Esophagus muscularis mucosa (tissue), 4 donors: Measurements from ENCODE around the gene RPN1. TPM values are rescaled to one million over a fixed set of nuclear protein-coding genes. Genes with fewer than 3 reads are reported as not detected.
"Not testable (repeated sequence)": the region's sequence is repeated elsewhere in the genome, so short reads cannot be mapped to it uniquely, and the experiment has no call there.

Source experiments
- DNase-seq: peaks from one replicate; pipeline ENCODE4 v3.0.0-alpha.2; 2017; ENCODE audit errors: extremely low spot score
- H3K27ac ChIP-seq, 4 donors: fragments of 200-600 bp; sonication (generic); replicated peaks in 1 of 4; 1 replicate in 3 of 4; 2 replicates in 1 of 4; pipeline ENCODE4 v1.5.1; 2016 to 2019; ENCODE audit warnings: mild to moderate bottlenecking in 1 of 4
- H3K27me3 ChIP-seq, 4 donors: fragments of 200-600 bp; sonication (generic); one replicate each; pipeline versions ENCODE4 v1.5.1 to v1.6.0; 2016 to 2019
- H3K36me3 ChIP-seq, 4 donors: fragments of 200-600 bp; sonication (generic); one replicate each; pipeline ENCODE4 v1.5.1; 2016 to 2019
- H3K4me1 ChIP-seq, 4 donors: fragments of 200-600 bp; sonication (generic); one replicate each; pipeline ENCODE4 v1.5.1; 2016 to 2019
- H3K4me3 ChIP-seq, 4 donors: fragments of 200-600 bp; sonication (generic); 1 replicate in 2 of 4; 2 replicates in 2 of 4; pipeline ENCODE4 v1.5.1; 2016 to 2019; ENCODE audit warnings: mild to moderate bottlenecking in 4 of 4, moderate library complexity in 1 of 4
- H3K9me3 ChIP-seq, 4 donors: fragments of 200-600 bp; sonication (generic); 1 replicate in 3 of 4; 2 replicates in 1 of 4; pipeline ENCODE4 v1.5.1; 2016 to 2019
- EP300 ChIP-seq: sonication (generic); formaldehyde crosslinking; IDR thresholded peaks from one replicate; pipeline ENCODE4 v1.6.1; 2017; ENCODE audit warnings: antibody characterized with exemption
- POLR2A ChIP-seq: fragments of 450-650 bp; IDR thresholded peaks from one replicate; pipeline ENCODE4 v1.6.1; 2017; ENCODE audit warnings: antibody characterized with exemption, moderate library complexity, mild to moderate bottlenecking, low read depth
- POLR2AphosphoS5 ChIP-seq, 2 donors: sonication (generic); formaldehyde crosslinking; IDR thresholded peaks; one replicate each; pipeline ENCODE4 v1.6.1; 2017; ENCODE audit warnings: antibody characterized with exemption in 2 of 2
- WGBS: methylation state at CpG from one replicate; pipeline ENCODE4 v1.1.5; 2018; 5-methylcytosine and 5-hydroxymethylcytosine counted together
- intact Hi-C: fragments of 100-400 bp; cut with DNase I; formaldehyde crosslinking; loops from one replicate; pipeline ENCODE4 v1.15.1; 2023
- total RNA-seq, 4 donors: library from RNA; depleted of rRNA; stranded (reverse); fragments of >200 nt; gene quantifications; one replicate each; pipeline versions ENCODE4 v1.1.0 to v1.2.1, GENCODE V29; 2016
- TF ChIP-seq, protein P1 (sequence below), 3 experiments: fragments of 200-600 bp in 2 of 3; fragments of 450-650 bp in 1 of 3; sonication (generic) in 2 of 3; IDR thresholded peaks; one replicate each; pipeline ENCODE4 v1.5.1; 2017 to 2019; ENCODE audit warnings: antibody characterized with exemption in 3 of 3, mild to moderate bottlenecking in 2 of 3, moderate library complexity in 1 of 3

RPN1 gene
- total RNA-seq, 4 donors from 2014 or later = 131 to 198 (median 177) TPM

DNA sequence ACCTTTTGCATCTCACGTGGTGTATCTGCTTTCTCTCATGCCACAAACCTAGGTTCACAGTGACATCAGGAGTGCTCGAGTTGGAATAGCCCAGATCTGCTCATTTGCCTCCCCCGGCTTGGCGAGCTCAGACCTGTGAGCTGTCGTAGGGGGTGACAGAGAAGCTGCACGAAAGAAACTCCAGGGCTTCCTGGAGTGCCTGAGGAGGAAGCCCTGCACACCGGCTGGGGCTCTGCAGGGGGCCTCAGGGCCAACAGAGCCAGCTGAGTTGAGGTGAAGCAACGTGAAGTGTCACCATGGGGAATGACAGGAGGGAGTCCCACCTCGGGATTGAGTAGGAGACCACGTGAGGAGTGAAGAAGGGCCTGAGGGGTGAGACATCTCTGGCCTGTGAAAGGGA lies 62.5 kb downstream of the RPN1 start:
- Histone ChIP-seq H3K27ac (no peak overlapping the region), H3K27me3 (peaks cover 0 to 21% (median 0%) of the 10 kb centered on the region in 4 donors), H3K36me3 (no peaks in the 10 kb centered on the region), H3K4me1 (peaks cover 0 to 7% (median 0%) of the 10 kb centered on the region in 4 donors), H3K9me3 (peaks cover 0 to 11% (median 0%) of the 10 kb centered on the region in 4 donors), H3K4me3 (no peak overlapping the region)
- no peak for DNase-seq
- 65% methylated on average over 10 of the region's 10 CpGs for WGBS
- TF ChIP-seq POLR2AphosphoS5 (IDR thresholded peaks at IDR 0.05) (no peak), EP300 (no peak), POLR2A (no peak)
- TF ChIP-seq, protein P1, sequence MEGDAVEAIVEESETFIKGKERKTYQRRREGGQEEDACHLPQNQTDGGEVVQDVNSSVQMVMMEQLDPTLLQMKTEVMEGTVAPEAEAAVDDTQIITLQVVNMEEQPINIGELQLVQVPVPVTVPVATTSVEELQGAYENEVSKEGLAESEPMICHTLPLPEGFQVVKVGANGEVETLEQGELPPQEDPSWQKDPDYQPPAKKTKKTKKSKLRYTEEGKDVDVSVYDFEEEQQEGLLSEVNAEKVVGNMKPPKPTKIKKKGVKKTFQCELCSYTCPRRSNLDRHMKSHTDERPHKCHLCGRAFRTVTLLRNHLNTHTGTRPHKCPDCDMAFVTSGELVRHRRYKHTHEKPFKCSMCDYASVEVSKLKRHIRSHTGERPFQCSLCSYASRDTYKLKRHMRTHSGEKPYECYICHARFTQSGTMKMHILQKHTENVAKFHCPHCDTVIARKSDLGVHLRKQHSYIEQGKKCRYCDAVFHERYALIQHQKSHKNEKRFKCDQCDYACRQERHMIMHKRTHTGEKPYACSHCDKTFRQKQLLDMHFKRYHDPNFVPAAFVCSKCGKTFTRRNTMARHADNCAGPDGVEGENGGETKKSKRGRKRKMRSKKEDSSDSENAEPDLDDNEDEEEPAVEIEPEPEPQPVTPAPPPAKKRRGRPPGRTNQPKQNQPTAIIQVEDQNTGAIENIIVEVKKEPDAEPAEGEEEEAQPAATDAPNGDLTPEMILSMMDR (IDR thresholded peaks at IDR 0.05) = no peak
- intact Hi-C loops = no loop called here

DNA sequence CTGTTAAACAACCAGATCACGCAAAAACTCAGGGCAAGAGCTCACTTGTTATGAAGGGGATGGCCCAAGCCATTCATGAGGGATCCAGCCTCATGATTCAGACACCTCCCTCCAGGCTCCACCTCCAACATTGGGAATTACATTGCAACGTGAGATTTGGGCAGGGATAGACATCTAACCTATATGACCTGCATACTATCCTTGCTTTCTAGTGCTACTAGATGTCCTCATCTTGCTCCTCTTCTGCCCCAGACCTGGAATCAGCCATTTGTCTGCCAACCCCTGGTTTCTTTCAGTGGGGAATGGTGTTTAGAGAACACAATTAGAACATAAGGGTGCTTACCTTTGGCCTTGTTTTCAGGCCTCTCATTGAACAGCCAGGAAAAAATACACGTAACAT lies 63.2 kb downstream of the RPN1 start:
- H3K27me3 ChIP-seq = peaks cover 0 to 21% (median 0%) of the 10 kb centered on the region in 4 donors
- TF ChIP-seq, protein P1 (IDR thresholded peaks at IDR 0.05) = no peak
- TF ChIP-seq EP300 = no peak
- TF ChIP-seq POLR2A = no peak
- no peak for TF ChIP-seq POLR2AphosphoS5 (IDR thresholded peaks at IDR 0.05)
- peaks cover 0 to 11% (median 0%) of the 10 kb centered on the region in 4 donors for H3K9me3 ChIP-seq
- no peak overlapping the region for H3K27ac ChIP-seq
- no peak overlapping the region for H3K4me3 ChIP-seq
- peaks cover 0 to 7% (median 0%) of the 10 kb centered on the region in 4 donors for H3K4me1 ChIP-seq
- 100% methylated on average over 3 of the region's 3 CpGs for WGBS
- intact Hi-C loops = no loop called here
- no peaks in the 10 kb centered on the region for H3K36me3 ChIP-seq
- no peak for DNase-seq

DNA sequence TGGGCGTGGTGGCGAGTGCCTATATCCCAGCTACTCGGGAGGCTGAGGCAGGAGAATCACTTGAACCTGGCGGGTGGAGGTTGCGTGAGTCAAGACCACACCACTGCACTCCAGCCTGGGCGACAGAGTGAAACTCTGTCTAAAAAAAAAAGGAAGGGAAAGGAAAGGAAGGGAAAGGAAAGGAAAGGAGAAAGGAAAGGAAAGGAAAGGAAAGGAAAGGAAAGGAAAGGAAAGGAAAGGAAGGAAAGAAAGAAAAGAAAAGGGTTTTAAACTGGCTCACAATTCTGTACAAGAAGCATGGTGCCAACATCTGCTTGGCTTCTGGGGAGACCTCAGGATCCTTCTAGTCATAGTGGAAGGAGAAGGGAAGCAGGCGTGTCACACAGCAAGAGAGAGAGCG lies 63.7 kb downstream of the RPN1 start:
- H3K4me3 ChIP-seq, DNase-seq, intact Hi-C loops, H3K4me1 ChIP-seq, H3K36me3 ChIP-seq, H3K27ac ChIP-seq: not testable (repeated sequence)
- Histone ChIP-seq H3K27me3 (peaks cover 0 to 21% (median 0%) of the 10 kb centered on the region in 4 donors), H3K9me3 (peaks cover 0 to 11% (median 0%) of the 10 kb centered on the region in 4 donors)
- WGBS = 90% methylated on average over 8 of the region's 8 CpGs

DNA sequence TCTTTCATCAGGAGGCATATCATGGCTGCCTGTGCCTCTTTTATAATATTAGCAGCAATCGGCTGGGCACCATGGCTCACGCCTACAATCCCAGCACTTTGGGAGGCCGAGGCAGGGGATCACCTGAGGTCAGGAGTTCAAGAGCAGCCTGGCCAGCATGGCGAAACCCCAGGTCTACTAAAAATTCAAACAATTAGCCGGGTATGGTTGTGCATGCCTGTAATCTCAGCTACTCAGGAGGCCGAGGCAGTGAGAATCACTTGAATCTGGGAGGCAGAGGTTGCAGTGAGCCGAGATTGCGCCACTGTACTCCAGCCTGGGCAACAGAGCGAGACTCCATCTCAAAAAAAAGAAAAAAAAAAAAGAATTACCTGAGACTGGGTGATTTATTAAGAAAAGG lies 64.2 kb downstream of the RPN1 start:
- Histone ChIP-seq H3K9me3 (peaks cover 0 to 11% (median 0%) of the 10 kb centered on the region in 4 donors), H3K27me3 (peaks cover 0 to 21% (median 0%) of the 10 kb centered on the region in 4 donors)
- WGBS = 98% methylated on average over 5 of the region's 9 CpGs
- H3K27ac ChIP-seq, H3K4me1 ChIP-seq, DNase-seq, H3K36me3 ChIP-seq, H3K4me3 ChIP-seq, intact Hi-C loops: not testable (repeated sequence)

DNA sequence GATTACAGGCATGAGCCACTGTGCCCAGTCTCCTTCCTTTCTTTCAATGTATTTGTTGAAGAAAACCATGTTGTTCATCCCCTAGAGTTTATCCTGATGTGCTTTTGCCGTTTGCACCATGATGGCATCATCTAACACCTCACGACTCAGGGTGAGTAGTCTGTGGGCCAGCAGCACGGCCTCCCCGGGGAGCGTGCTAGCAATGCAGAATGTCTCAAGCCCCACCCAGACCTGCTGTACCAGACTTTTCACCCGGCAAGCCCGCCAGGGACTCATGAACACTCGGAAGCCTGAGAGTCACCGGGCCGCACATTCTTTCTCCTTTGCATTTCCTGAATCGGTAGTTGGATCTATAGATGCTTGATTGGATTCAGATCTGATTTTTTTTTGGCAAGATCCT lies 64.6 kb downstream of the RPN1 start:
- H3K27me3 ChIP-seq = peaks cover 0 to 21% (median 0%) of the 10 kb centered on the region in 4 donors
- H3K4me1 ChIP-seq = peaks cover 0 to 7% (median 0%) of the 10 kb centered on the region in 4 donors
- no peaks in the 10 kb centered on the region for H3K36me3 ChIP-seq
- no peak overlapping the region for H3K4me3 ChIP-seq
- H3K9me3 ChIP-seq = peaks cover 0 to 11% (median 0%) of the 10 kb centered on the region in 4 donors
- intact Hi-C loops = no loop called here
- 81% methylated on average over 3 of the region's 11 CpGs for WGBS
- DNase-seq = no peak
- no peak for TF ChIP-seq POLR2AphosphoS5 (IDR thresholded peaks at IDR 0.05)
- no peak for TF ChIP-seq POLR2A
- TF ChIP-seq EP300 = no peak
- TF ChIP-seq, protein P1 (IDR thresholded peaks at IDR 0.05) = no peak
- H3K27ac ChIP-seq = no peak overlapping the region

DNA sequence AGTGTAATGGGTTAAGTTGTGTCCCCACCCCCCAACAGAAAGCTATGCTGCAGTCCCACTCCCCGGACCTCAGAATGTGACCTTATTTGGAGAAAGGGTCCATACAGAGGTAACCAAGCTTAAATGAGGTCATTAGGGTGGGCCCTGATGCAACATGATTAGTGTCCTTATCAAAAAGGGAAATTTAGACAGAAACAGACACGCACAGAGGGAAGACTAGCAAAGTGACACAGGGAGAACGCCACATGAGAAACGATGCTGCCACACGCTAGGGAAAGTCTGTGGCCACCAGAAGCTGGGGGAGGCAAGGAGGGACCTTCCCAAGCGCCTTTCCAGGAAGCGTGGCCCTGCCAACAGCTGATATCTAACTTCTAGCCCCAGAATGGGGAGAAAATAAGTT lies 65.4 kb downstream of the RPN1 start:
- WGBS = 66% methylated on average over 7 of the region's 7 CpGs
- peaks cover 0 to 7% (median 0%) of the 10 kb centered on the region in 4 donors for H3K4me1 ChIP-seq
- peaks cover 0 to 5% (median 0%) of the 10 kb centered on the region in 4 donors for H3K9me3 ChIP-seq
- no peak overlapping the region for H3K27ac ChIP-seq
- intact Hi-C loops = no loop called here
- no peak overlapping the region for H3K4me3 ChIP-seq
- H3K36me3 ChIP-seq = no peaks in the 10 kb centered on the region
- TF ChIP-seq, protein P1 (IDR thresholded peaks at IDR 0.05) = no peak
- TF ChIP-seq POLR2A = no peak
- TF ChIP-seq EP300 = no peak
- no peak for TF ChIP-seq POLR2AphosphoS5 (IDR thresholded peaks at IDR 0.05)
- DNase-seq = no peak
- peaks cover 0 to 14% (median 0%) of the 10 kb centered on the region in 4 donors for H3K27me3 ChIP-seq
